ENCODE measurements around the gene PTCSC3. TPM values are rescaled to one million over a fixed set of nuclear protein-coding genes. Genes with fewer than 3 reads are reported as not detected.

Gene PTCSC3
- total RNA-seq, 4 donors from 2014 or later = not detected

GRCh38 chr14:36221112-36221511 lies 44.6 kb upstream of the PTCSC3 start:
- TF ChIP-seq POLR2A (IDR thresholded peaks at IDR 0.05) (no peak), CTCF (IDR thresholded peaks at IDR 0.05) (no peak), EP300 (IDR thresholded peaks at IDR 0.05) (no peak)
- Histone ChIP-seq H3K27ac (no peak overlapping the region), H3K27me3 (no peaks in the 10 kb centered on the region), H3K36me3 (no peaks in the 10 kb centered on the region), H3K4me3 (no peak overlapping the region), H3K9me3 (no peaks in the 10 kb centered on the region), H3K4me1 (no peaks in the 10 kb centered on the region)
- no peak for DNase-seq (ENCODE audit: low spot score in 2 of 2)
- 49 to 59% methylated on average over 2 of the region's 2 CpGs for WGBS, 2 donors

- TF ChIP-seq POLR2A (IDR thresholded peaks at IDR 0.05) (no peak), CTCF (IDR thresholded peaks at IDR 0.05) (no peak), EP300 (IDR thresholded peaks at IDR 0.05) (no peak)
- Histone ChIP-seq H3K4me1 (no peaks in the 10 kb centered on the region), H3K27ac (no peak overlapping the region), H3K9me3 (no peaks in the 10 kb centered on the region), H3K27me3 (no peaks in the 10 kb centered on the region), H3K36me3 (no peaks in the 10 kb centered on the region), H3K4me3 (no peak overlapping the region)
- WGBS, 2 donors = 52 to 63% methylated on average over 2 of the region's 2 CpGs
- no peak for DNase-seq (ENCODE audit: low spot score in 2 of 2)
Measured at GRCh38 chr14:36217732-36218131, 41.2 kb upstream of the PTCSC3 start.

- Histone ChIP-seq H3K4me3 (no peak overlapping the region), H3K4me1 (no peaks in the 10 kb centered on the region), H3K27ac (no peak overlapping the region), H3K27me3 (no peaks in the 10 kb centered on the region), H3K9me3 (no peaks in the 10 kb centered on the region), H3K36me3 (no peaks in the 10 kb centered on the region)
- no peak for DNase-seq (ENCODE audit: low spot score in 2 of 2)
- WGBS, 2 donors = 78 to 95% methylated on average over 2 of the region's 2 CpGs
- no peak for TF ChIP-seq EP300 (IDR thresholded peaks at IDR 0.05)
- no peak for TF ChIP-seq CTCF (IDR thresholded peaks at IDR 0.05)
- no peak for TF ChIP-seq POLR2A (IDR thresholded peaks at IDR 0.05)
Measured at GRCh38 chr14:36217027-36217426, 40.5 kb upstream of the PTCSC3 start.

- 55 to 68% methylated on average over 3 of the region's 3 CpGs for WGBS, 2 donors
- H3K27me3 ChIP-seq = no peaks in the 10 kb centered on the region
- H3K4me3 ChIP-seq = no peak overlapping the region
- no peak for DNase-seq (ENCODE audit: low spot score in 2 of 2)
- no peaks in the 10 kb centered on the region for H3K9me3 ChIP-seq
- no peaks in the 10 kb centered on the region for H3K36me3 ChIP-seq
- no peak overlapping the region for H3K27ac ChIP-seq
- H3K4me1 ChIP-seq = no peaks in the 10 kb centered on the region
- TF ChIP-seq POLR2A (IDR thresholded peaks at IDR 0.05) (no peak), EP300 (IDR thresholded peaks at IDR 0.05) (no peak), CTCF (IDR thresholded peaks at IDR 0.05) (no peak)
Measured at GRCh38 chr14:36215217-36215598, 38.7 kb upstream of the PTCSC3 start.

GRCh38 chr14:36214476-36215216 lies 38.1 kb upstream of the PTCSC3 start:
- Histone ChIP-seq H3K36me3 (no peaks in the 10 kb centered on the region), H3K4me3 (no peak overlapping the region), H3K4me1 (no peaks in the 10 kb centered on the region), H3K27ac (no peak overlapping the region), H3K9me3 (no peaks in the 10 kb centered on the region), H3K27me3 (no peaks in the 10 kb centered on the region)
- TF ChIP-seq EP300 (IDR thresholded peaks at IDR 0.05) = no peak
- no peak for TF ChIP-seq POLR2A (IDR thresholded peaks at IDR 0.05)
- TF ChIP-seq CTCF (IDR thresholded peaks at IDR 0.05) = no peak
- WGBS, 2 donors = 54 to 69% methylated on average over 5 of the region's 5 CpGs
- DNase-seq (ENCODE audit: low spot score in 2 of 2) = no peak

Measured in tibial nerve (tissue), 4 donors.